Measurements from ENCODE around the gene HOXD8.

DNA sequence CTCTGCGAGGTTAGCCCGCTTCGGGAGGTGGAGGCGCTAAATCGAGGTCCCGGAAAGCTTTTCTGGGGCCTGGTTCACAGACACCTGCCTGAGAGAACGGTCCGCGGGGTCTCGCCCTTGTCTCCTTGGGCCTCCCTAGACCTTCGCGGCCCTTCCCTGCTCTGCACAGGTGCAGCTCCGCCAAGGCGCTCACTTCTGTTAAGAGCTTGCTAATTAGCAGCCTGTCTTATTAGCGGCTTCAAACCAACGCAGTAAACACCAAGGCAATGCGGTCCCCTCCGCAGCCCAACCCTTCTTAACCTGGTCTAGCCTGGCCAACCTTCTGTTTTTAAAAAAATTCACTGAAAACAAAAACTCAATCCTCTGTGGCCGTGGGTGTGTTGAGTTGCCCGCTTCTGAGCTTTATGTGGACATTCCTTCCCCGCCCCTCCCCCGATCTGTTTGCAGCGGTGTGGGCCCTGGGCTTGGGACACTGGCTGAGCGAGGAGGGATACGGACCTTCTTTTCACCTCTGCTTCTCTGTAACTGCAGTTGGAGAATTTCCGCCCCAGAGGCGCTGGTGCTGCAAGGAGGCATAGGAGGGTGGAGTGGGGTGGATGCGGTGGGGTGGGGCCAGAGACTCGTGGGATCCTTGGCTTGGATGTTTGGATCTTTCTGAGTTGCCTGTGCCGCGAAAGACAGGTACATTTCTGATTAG is 18.4 kb downstream of the HOXD8 start:
- TF ChIP-seq POLR2A (IDR thresholded peaks at IDR 0.05) (no peak), CTCF (IDR thresholded peaks at IDR 0.05) (no peak)

Measured in testis (tissue), 2 donors.